Stomach (tissue), 19 donors: ENCODE results near the gene TRPV3. TPM values are rescaled to one million over a fixed set of nuclear protein-coding genes. Genes with fewer than 3 reads are reported as not detected.
A peak's percentile ranks its signal among the peaks of the same experiment; 100 is the strongest.

Source experiments
- DNase-seq, 2 donors: peaks; one replicate each; pipeline versions ENCODE4 v3.0.0 to v3.0.0-alpha.2; 2013 to 2019
- H3K27ac ChIP-seq, 5 donors: fragments of 200-600 bp in 4 of 5; sonication (generic) in 4 of 5; one replicate each; pipeline ENCODE4 v1.5.1; 2013 to 2019; ENCODE audit warnings: mild to moderate bottlenecking in 1 of 5, moderate library complexity in 1 of 5
- H3K27me3 ChIP-seq, 3 donors: fragments of 200-600 bp; sonication (generic); one replicate each; pipeline ENCODE4 v1.5.1; 2017 to 2019; ENCODE audit warnings: mixed run types in 1 of 3
- H3K36me3 ChIP-seq, 4 donors: fragments of 200-600 bp; sonication (generic); 1 replicate in 3 of 4; 2 replicates in 1 of 4; pipeline ENCODE4 v1.5.1; 2016 to 2019
- H3K4me1 ChIP-seq, 4 donors: fragments of 200-600 bp; sonication (generic); one replicate each; pipeline ENCODE4 v1.5.1; 2016 to 2019
- H3K4me3 ChIP-seq, 4 donors: fragments of 200-600 bp; sonication (generic) in 3 of 4; one replicate each; pipeline ENCODE4 v1.5.1; 2016 to 2019; ENCODE audit warnings: mild to moderate bottlenecking in 1 of 4
- H3K9me3 ChIP-seq, 4 donors: fragments of 200-600 bp; sonication (generic); one replicate each; pipeline ENCODE4 v1.5.1; 2016 to 2019
- CTCF ChIP-seq, 7 experiments: fragments of 450-650 bp in 4 of 7; fragments of 200-600 bp in 3 of 7; sonication (generic) in 3 of 7; IDR thresholded peaks; one replicate each; pipeline ENCODE4 v1.5.1; 2016 to 2019; ENCODE audit warnings: antibody characterized with exemption in 7 of 7, control low read depth in 2 of 7, mild to moderate bottlenecking in 1 of 7
- EP300 ChIP-seq: sonication (generic); formaldehyde crosslinking; IDR thresholded peaks from one replicate; pipeline ENCODE4 v1.6.1; 2017; ENCODE audit warnings: antibody characterized with exemption
- POLR2A ChIP-seq, 4 donors: fragments of 450-650 bp; IDR thresholded peaks; one replicate each; pipeline ENCODE4 v1.6.1; 2016; ENCODE audit warnings: antibody characterized with exemption in 4 of 4, control low read depth in 2 of 4, mild to moderate bottlenecking in 1 of 4, moderate library complexity in 1 of 4
- POLR2AphosphoS5 ChIP-seq, 3 donors: sonication (generic); formaldehyde crosslinking; IDR thresholded peaks; one replicate each; pipeline ENCODE4 v1.6.1; 2016; ENCODE audit warnings: antibody characterized with exemption in 3 of 3
- WGBS, 5 donors: extraction: QIAGEN DNeasy Blood & Tissue Kit in 3 of 5; methylation state at CpG; one replicate each; pipeline versions ENCODE4 v1.1.5 to v1.1.7; 2013 to 2018; 5-methylcytosine and 5-hydroxymethylcytosine counted together
- intact Hi-C: fragments of 100-400 bp; cut with DNase I; formaldehyde crosslinking; loops from one replicate; pipeline ENCODE4 v1.15.1; 2023; ENCODE audit warnings: low total_unique reads
- long read RNA-seq, 10 donors: transcript quantifications; one replicate each; lab custom pipeline, GENCODE V29; 2026
- polyA plus RNA-seq, 3 donors: library from polyadenylated mRNA; stranded (reverse); fragments of 200-250 nt; gene quantifications; one replicate each; pipeline ENCODE4 v1.2.3, GENCODE V29; 2013
- total RNA-seq, 5 donors: library from RNA; depleted of rRNA; stranded (reverse); fragments of >200 nt; gene quantifications; one replicate each; pipeline versions ENCODE4 v1.1.0 to v1.2.3, GENCODE V29; 2014 to 2016
- donor health status: healthy with polysubstance abuse.
- donor health status: Bipolar disorder and iron deficiency.
- donor health status: healthy.

The TRPV3 gene
- total RNA-seq (1 to 10 TPM in 3 of 5 donors, under 1 TPM in 2; under 0.01 to 6.7 (median 1.2) TPM), polyA plus RNA-seq (under 1 TPM in 2 of 3 donors, not detected in 1; 0.25 to 0.33 TPM)
- long read RNA-seq, donor 1 = 0 reads
- long read RNA-seq, donor 2 = 0 reads
- long read RNA-seq, donor 3 = 0 reads
- long read RNA-seq, donor 4 = 0 reads
- long read RNA-seq, donor 5, partial matches to known transcripts = 0 of 1 reads
- long read RNA-seq, donor 5, other reads (novel, unspliced or antisense) = 0 of 1 reads
- long read RNA-seq, donor 6 = 0 reads
- long read RNA-seq, donor 7 = 0 reads
- long read RNA-seq, donor 8, partial matches to known transcripts = 0 of 1 reads
- long read RNA-seq, donor 8, other reads (novel, unspliced or antisense) = 0 of 1 reads
- long read RNA-seq, donor 9 = 0 reads
- long read RNA-seq, donor 10 = 0 reads

- H3K4me3 ChIP-seq = peak within 1 kb of the TSS in 1 of 4 donors; percentile 10
- H3K36me3 ChIP-seq = no peaks in the 10 kb centered on the region
- peak; percentile 72 to 93 for DNase-seq
- H3K27me3 ChIP-seq = peaks cover 0 to 53% (median 0%) of the 10 kb centered on the region in 3 donors
- H3K27ac ChIP-seq = peak within 1 kb of the TSS in 3 of 5 donors; percentile 3 to 47 (median 46)
- no peaks in the 10 kb centered on the region for H3K9me3 ChIP-seq
- peaks cover 8 to 19% (median 15%) of the 10 kb centered on the region in 4 donors for H3K4me1 ChIP-seq
- WGBS, 5 donors = 46 to 72% (median 59%) methylated on average over 14 to 23 of the region's 23 CpGs
- intact Hi-C loops = no loop called here
- TF ChIP-seq CTCF (IDR thresholded peaks at IDR 0.05) = no peak
- no peak for TF ChIP-seq POLR2A (IDR thresholded peaks at IDR 0.05)
- TF ChIP-seq POLR2AphosphoS5 (IDR thresholded peaks at IDR 0.05) = peak in 1 of 3 donors; percentile 59
- TF ChIP-seq EP300 = no peak
Observed at GRCh38 chr17:3557768-3558583, at the start of gene TRPV3. TSS of gene TRPV3 (minus strand) at chr17:3557812. CDS start at chr17:3554850, 2,962 bp downstream.

- Histone ChIP-seq H3K4me1 (no peaks in the 10 kb centered on the region), H3K27me3 (no peaks in the 10 kb centered on the region), H3K27ac (no peak overlapping the region), H3K9me3 (no peaks in the 10 kb centered on the region), H3K4me3 (no peak overlapping the region), H3K36me3 (peaks cover 9 to 48% (median 36%) of the 10 kb centered on the region in 4 donors)
- TF ChIP-seq CTCF (IDR thresholded peaks at IDR 0.05) (no peak), EP300 (no peak), POLR2A (IDR thresholded peaks at IDR 0.05) (no peak), POLR2AphosphoS5 (IDR thresholded peaks at IDR 0.05) (no peak)
- WGBS, 5 donors = 81 to 90% (median 87%) methylated on average over 4 of the region's 4 CpGs
- DNase-seq = no peak
- intact Hi-C loops = no loop called here
Observed at GRCh38 chr17:3603870-3604259, 46.3 kb upstream of the TRPV3 start.

- no peaks in the 10 kb centered on the region for H3K9me3 ChIP-seq
- DNase-seq = no peak
- TF ChIP-seq POLR2AphosphoS5 (IDR thresholded peaks at IDR 0.05) (no peak), CTCF (IDR thresholded peaks at IDR 0.05) (no peak), POLR2A (IDR thresholded peaks at IDR 0.05) (no peak), EP300 (no peak)
- WGBS, 5 donors = 84 to 94% (median 93%) methylated on average over 14 to 17 of the region's 17 CpGs
- H3K4me3 ChIP-seq = no peak overlapping the region
- no peak overlapping the region for H3K27ac ChIP-seq
- intact Hi-C loops = no loop called here
- no peaks in the 10 kb centered on the region for H3K27me3 ChIP-seq
- H3K4me1 ChIP-seq = no peaks in the 10 kb centered on the region
- peaks cover 4 to 42% (median 31%) of the 10 kb centered on the region in 4 donors for H3K36me3 ChIP-seq
Observed at GRCh38 chr17:3603119-3603869, 45.7 kb upstream of the TRPV3 start.

- Histone ChIP-seq H3K36me3 (peaks cover 4 to 34% (median 29%) of the 10 kb centered on the region in 4 donors), H3K27ac (no peak overlapping the region), H3K4me1 (no peaks in the 10 kb centered on the region), H3K27me3 (no peaks in the 10 kb centered on the region), H3K4me3 (no peak overlapping the region), H3K9me3 (no peaks in the 10 kb centered on the region)
- no peak for TF ChIP-seq EP300
- no peak for TF ChIP-seq POLR2A (IDR thresholded peaks at IDR 0.05)
- peak in 3 of 7 experiments; percentile 24 to 44 (median 35) for TF ChIP-seq CTCF (IDR thresholded peaks at IDR 0.05)
- no peak for TF ChIP-seq POLR2AphosphoS5 (IDR thresholded peaks at IDR 0.05)
- peak in 1 of 2 donors; percentile 46 for DNase-seq
- intact Hi-C loops = no loop called here
- WGBS, 5 donors = 74 to 85% (median 83%) methylated on average over 15 to 16 of the region's 16 CpGs
Observed at GRCh38 chr17:3602499-3602898, 44.9 kb upstream of the TRPV3 start.
